ENCODE data around the gene FZD7. TPM values are rescaled to one million over a fixed set of nuclear protein-coding genes. Genes with fewer than 3 reads are reported as not detected.

The FZD7 gene
- total and polyA plus RNA-seq, 5 donors: 8.0 to 34.3 (median 23.9) TPM

GRCh38 chr2:202069170-202070067 is 35.8 kb downstream of the FZD7 start:
- 71% methylated on average over 11 of the region's 11 CpGs for WGBS
- ATAC-seq (no peak), DNase-seq (no peak)
- no peaks in the 10 kb centered on the region for H3K9me3 ChIP-seq (ENCODE audit: control insufficient read depth, low read length)
- intact Hi-C loops (cut with DNase I): loop anchor here in 1 of 4 donors (10.0 kb wide), 1 partner anchor 105 kb away; no protein-coding TSS in a partner anchor
- no peaks in the 10 kb centered on the region for H3K27me3 ChIP-seq (ENCODE audit: control insufficient read depth, insufficient read depth)
- no peak overlapping the region for H3K4me3 ChIP-seq (ENCODE audit: low read length)
- peaks cover 3% of the 10 kb centered on the region for H3K4me1 ChIP-seq (ENCODE audit: control insufficient read depth, insufficient read depth, low read length)
- H3K27ac ChIP-seq (ENCODE audit: low read length): no peak overlapping the region

- intact Hi-C loops (cut with DNase I): no loop called here
Observed at GRCh38 chr2:202071107-202071506, 37.5 kb downstream of the FZD7 start.

GRCh38 chr2:202072226-202072625 is 38.6 kb downstream of the FZD7 start:
- Histone ChIP-seq H3K27me3 (ENCODE audit: control insufficient read depth, insufficient read depth) (no peaks in the 10 kb centered on the region), H3K9me3 (ENCODE audit: control insufficient read depth, low read length) (no peaks in the 10 kb centered on the region), H3K4me3 (ENCODE audit: low read length) (no peak overlapping the region), H3K4me1 (ENCODE audit: control insufficient read depth, insufficient read depth, low read length) (no peaks in the 10 kb centered on the region), H3K27ac (ENCODE audit: low read length) (no peak overlapping the region)
- WGBS: 60% methylated on average over 2 of the region's 2 CpGs
- ATAC-seq: no peak
- intact Hi-C loops (cut with DNase I): no loop called here
- DNase-seq: no peak

More at GRCh38 chr2:202071107-202071506, 37.5 kb downstream of the FZD7 start:
- DNase-seq: no peak
- H3K9me3 ChIP-seq (ENCODE audit: control insufficient read depth, low read length): no peaks in the 10 kb centered on the region
- H3K4me1 ChIP-seq (ENCODE audit: control insufficient read depth, insufficient read depth, low read length): no peaks in the 10 kb centered on the region
- WGBS: 91% methylated on average over 2 of the region's 2 CpGs
- H3K4me3 ChIP-seq (ENCODE audit: low read length): no peak overlapping the region
- H3K27me3 ChIP-seq (ENCODE audit: control insufficient read depth, insufficient read depth): no peaks in the 10 kb centered on the region
- no peak overlapping the region for H3K27ac ChIP-seq (ENCODE audit: low read length)
- no peak for ATAC-seq

- 66% methylated on average over 11 of the region's 11 CpGs for WGBS
- Histone ChIP-seq H3K4me3 (ENCODE audit: low read length) (no peak within 1 kb of the TSS), H3K27me3 (ENCODE audit: control insufficient read depth, insufficient read depth) (no peaks in the 10 kb centered on the region), H3K27ac (ENCODE audit: low read length) (no peak within 1 kb of the TSS), H3K9me3 (ENCODE audit: control insufficient read depth, low read length) (no peaks in the 10 kb centered on the region), H3K4me1 (ENCODE audit: control insufficient read depth, insufficient read depth, low read length) (no peaks in the 10 kb centered on the region)
- intact Hi-C loops (cut with DNase I): no loop called here
- DNase-seq: no peak
- ATAC-seq: no peak
Observed at GRCh38 chr2:202072737-202073401, 39.2 kb downstream of the FZD7 start, which contains the start of gene KIAA2012. Gene KIAA2012, plus strand, starts transcription at chr2:202073255. Its CDS starts 373 bp downstream, at chr2:202073628.

- Histone ChIP-seq H3K9me3 (ENCODE audit: control insufficient read depth, low read length) (no peaks in the 10 kb centered on the region), H3K4me1 (ENCODE audit: control insufficient read depth, insufficient read depth, low read length) (no peaks in the 10 kb centered on the region), H3K27ac (ENCODE audit: low read length) (no peak overlapping the region), H3K27me3 (ENCODE audit: control insufficient read depth, insufficient read depth) (no peaks in the 10 kb centered on the region), H3K4me3 (ENCODE audit: low read length) (no peak overlapping the region)
- WGBS: 84% methylated on average over 2 of the region's 2 CpGs
- intact Hi-C loops (cut with DNase I): no loop called here
- ATAC-seq (no peak), DNase-seq (no peak)
Observed at GRCh38 chr2:202074324-202074723, 40.7 kb downstream of the FZD7 start.

- WGBS: 86% methylated on average over 5 of the region's 5 CpGs
- DNase-seq (no peak), ATAC-seq (no peak)
- Histone ChIP-seq H3K9me3 (ENCODE audit: control insufficient read depth, low read length) (no peaks in the 10 kb centered on the region), H3K27ac (ENCODE audit: low read length) (no peak overlapping the region), H3K4me3 (ENCODE audit: low read length) (no peak overlapping the region), H3K4me1 (ENCODE audit: control insufficient read depth, insufficient read depth, low read length) (peaks cover 4% of the 10 kb centered on the region), H3K27me3 (ENCODE audit: control insufficient read depth, insufficient read depth) (no peaks in the 10 kb centered on the region)
- intact Hi-C loops (cut with DNase I): no loop called here
Observed at GRCh38 chr2:202079310-202079709, 45.7 kb downstream of the FZD7 start.

- Histone ChIP-seq H3K4me1 (ENCODE audit: control insufficient read depth, insufficient read depth, low read length) (peaks cover 4% of the 10 kb centered on the region), H3K9me3 (ENCODE audit: control insufficient read depth, low read length) (no peaks in the 10 kb centered on the region), H3K4me3 (ENCODE audit: low read length) (no peak overlapping the region), H3K27ac (ENCODE audit: low read length) (no peak overlapping the region), H3K27me3 (ENCODE audit: control insufficient read depth, insufficient read depth) (no peaks in the 10 kb centered on the region)
- ATAC-seq (peak in 1 of 2 donors; percentile 34), DNase-seq (no peak)
- WGBS: 38% methylated on average over 6 of the region's 6 CpGs
- intact Hi-C loops (cut with DNase I): no loop called here
Observed at GRCh38 chr2:202084265-202084664, 50.6 kb downstream of the FZD7 start.

Other genes with a start within 250 kb of the FZD7 start
- under 1 TPM; 0.11 to 0.97 (median 0.37) TPM for gene CDK15, start 227.3 kb upstream of the FZD7 start, total RNA-seq
- gene CDK15, start 227.3 kb upstream of the FZD7 start, polyA plus RNA-seq: 0.25 TPM
- gene KIAA2012, start 39.4 kb downstream of the FZD7 start, total RNA-seq: not detected
- not detected for gene KIAA2012, start 39.4 kb downstream of the FZD7 start, polyA plus RNA-seq
- 10 to 100 TPM; 60.4 to 71.6 (median 65.0) TPM for gene SUMO1, start 204.7 kb downstream of the FZD7 start, total RNA-seq
- gene SUMO1, start 204.7 kb downstream of the FZD7 start, polyA plus RNA-seq: 101 TPM
- 10 to 100 TPM; 21.4 to 38.4 (median 23.4) TPM for gene NOP58, start 231.9 kb downstream of the FZD7 start, total RNA-seq
- gene NOP58, start 231.9 kb downstream of the FZD7 start, polyA plus RNA-seq: 26.8 TPM